Neural cell (in vitro differentiated cells): ENCODE measurements around the gene TMPRSS6.

ENCODE experiments used
- CTCF ChIP-seq: fragments of 450-650 bp; IDR thresholded peaks from 2 replicates; pipeline ENCODE4 v1.5.1; 2014; ENCODE audit warnings: antibody characterized with exemption, mild to moderate bottlenecking, moderate library complexity; ENCODE audit not compliant: poor library complexity, severe bottlenecking
- EZH2 ChIP-seq: fragments of 200-600, 300-800 bp; shearing (Covaris generic), sonication (generic); IDR thresholded peaks from 2 replicates; pipeline ENCODE4 v1.6.1; 2014; ENCODE audit warnings: antibody characterized with exemption, low read length, borderline replicate concordance, mild to moderate bottlenecking; ENCODE audit not compliant: insufficient read depth, poor library complexity, severe bottlenecking
- MXI1 ChIP-seq: fragments of 450-650 bp; conservative IDR thresholded peaks from 2 replicates; pipeline ENCODE4 v1.6.1; 2014; ENCODE audit warnings: antibody characterized with exemption, mild to moderate bottlenecking; ENCODE audit not compliant: poor library complexity, severe bottlenecking
- POLR2AphosphoS5 ChIP-seq: IDR thresholded peaks from 2 replicates; pipeline ENCODE4 v1.6.1; 2012
- REST ChIP-seq: IDR thresholded peaks from 2 replicates; pipeline ENCODE4 v1.6.1; 2012; ENCODE audit warnings: borderline replicate concordance
- SMC3 ChIP-seq: fragments of 450-650 bp; conservative IDR thresholded peaks from 2 replicates; pipeline ENCODE4 v1.6.1; 2014; ENCODE audit warnings: antibody characterized with exemption, mild to moderate bottlenecking, moderate library complexity; ENCODE audit not compliant: poor library complexity
- TAF1 ChIP-seq: IDR thresholded peaks from 2 replicates; pipeline ENCODE4 v1.6.1; 2012; ENCODE audit warnings: low read depth

- no peak for TF ChIP-seq SMC3
- no peak for TF ChIP-seq CTCF
- no peak for TF ChIP-seq POLR2AphosphoS5
- TF ChIP-seq MXI1: no peak
- TF ChIP-seq TAF1: no peak
- TF ChIP-seq REST: no peak
- TF ChIP-seq EZH2: no peak
Observed at GRCh38 chr22:37015587-37015878, 94.0 kb downstream of the TMPRSS6 start.
